ENCODE data around the gene GON4L. TPM values are rescaled to one million over a fixed set of nuclear protein-coding genes. Genes with fewer than 3 reads are reported as not detected.

The GON4L gene
- polyA plus RNA-seq, 1 of the 3 experiments (the other 2 are of a cell fraction) = 16.5 TPM

DNA sequence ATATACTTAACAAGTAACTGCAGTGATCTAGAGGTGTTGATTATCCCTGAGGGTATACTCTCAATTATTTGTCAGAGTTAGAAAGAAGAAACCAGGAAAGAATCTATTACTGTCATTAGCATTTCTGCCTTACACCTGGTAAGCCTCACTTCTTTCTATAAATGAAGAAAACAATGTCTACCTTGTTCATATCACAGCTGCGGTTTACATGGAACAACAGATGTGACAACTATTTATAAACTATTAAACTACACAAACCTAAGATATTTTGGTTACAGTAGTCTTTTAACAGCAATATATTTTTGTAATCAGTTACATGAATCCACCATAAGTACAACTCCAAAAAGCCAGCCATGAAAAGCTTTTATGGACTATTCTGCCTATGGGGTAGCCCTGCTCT, 40.7 kb downstream of the GON4L start:
- Histone ChIP-seq H3K27ac (ENCODE audit: low read depth in 2 of 2, low read length in 1 of 2) (no peak overlapping the region), H3K4me1 (ENCODE audit: control insufficient read depth in 1 of 2, insufficient read depth in 2 of 2, low read depth in 1 of 2, low read length in 1 of 2) (no peaks in the 10 kb centered on the region), H3K9me2 (no peaks in the 10 kb centered on the region), H3K9ac (no peak overlapping the region), H3K4me3 (ENCODE audit: low read depth in 2 of 2, low read length in 1 of 2) (no peak overlapping the region), H3K4me2 (no peak overlapping the region), H3K9me3 (no peaks in the 10 kb centered on the region), H3K36me3 (replicated peaks in 1 of 2; ENCODE audit: control insufficient read depth in 1 of 2, insufficient read depth in 2 of 2, low read length in 1 of 2) (peaks cover 57 to 72% of the 10 kb centered on the region in 2 experiments), H3F3A (replicated peaks; ENCODE audit: insufficient read depth) (peaks cover 7% of the 10 kb centered on the region), H4K20me1 (ENCODE audit: insufficient read depth) (no peaks in the 10 kb centered on the region), H3K79me2 (ENCODE audit: insufficient read depth) (peaks cover 6% of the 10 kb centered on the region; the same call in 1 of the 2 replicates), H3K27me3 (ENCODE audit: insufficient read depth) (no peaks in the 10 kb centered on the region), H2AFZ (ENCODE audit: low read depth) (no peak overlapping the region)
- no peak for DNase-seq
- 96% methylated on average over 1 of the region's 1 CpG for WGBS (ENCODE audit: low lambda C conversion rate)
- TF ChIP-seq, protein P1, sequence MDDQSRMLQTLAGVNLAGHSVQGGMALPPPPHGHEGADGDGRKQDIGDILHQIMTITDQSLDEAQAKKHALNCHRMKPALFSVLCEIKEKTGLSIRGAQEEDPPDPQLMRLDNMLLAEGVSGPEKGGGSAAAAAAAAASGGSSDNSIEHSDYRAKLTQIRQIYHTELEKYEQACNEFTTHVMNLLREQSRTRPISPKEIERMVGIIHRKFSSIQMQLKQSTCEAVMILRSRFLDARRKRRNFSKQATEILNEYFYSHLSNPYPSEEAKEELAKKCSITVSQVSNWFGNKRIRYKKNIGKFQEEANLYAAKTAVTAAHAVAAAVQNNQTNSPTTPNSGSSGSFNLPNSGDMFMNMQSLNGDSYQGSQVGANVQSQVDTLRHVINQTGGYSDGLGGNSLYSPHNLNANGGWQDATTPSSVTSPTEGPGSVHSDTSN (IDR thresholded peaks at IDR 0.05) = no peak
- TF ChIP-seq RFX5 (IDR thresholded peaks at IDR 0.05; ENCODE audit: low read length) (no peak), TEAD4 (IDR thresholded peaks at IDR 0.05; ENCODE audit: borderline replicate concordance, insufficient read depth) (no peak), EZH2phosphoT487 (IDR thresholded peaks at IDR 0.05; ENCODE audit: borderline replicate concordance, low read depth) (no peak)
- TF ChIP-seq, protein P2, sequence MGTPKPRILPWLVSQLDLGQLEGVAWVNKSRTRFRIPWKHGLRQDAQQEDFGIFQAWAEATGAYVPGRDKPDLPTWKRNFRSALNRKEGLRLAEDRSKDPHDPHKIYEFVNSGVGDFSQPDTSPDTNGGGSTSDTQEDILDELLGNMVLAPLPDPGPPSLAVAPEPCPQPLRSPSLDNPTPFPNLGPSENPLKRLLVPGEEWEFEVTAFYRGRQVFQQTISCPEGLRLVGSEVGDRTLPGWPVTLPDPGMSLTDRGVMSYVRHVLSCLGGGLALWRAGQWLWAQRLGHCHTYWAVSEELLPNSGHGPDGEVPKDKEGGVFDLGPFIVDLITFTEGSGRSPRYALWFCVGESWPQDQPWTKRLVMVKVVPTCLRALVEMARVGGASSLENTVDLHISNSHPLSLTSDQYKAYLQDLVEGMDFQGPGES (IDR thresholded peaks at IDR 0.05; ENCODE audit: low read depth, low read length) = no peak
- TF ChIP-seq, protein P3, sequence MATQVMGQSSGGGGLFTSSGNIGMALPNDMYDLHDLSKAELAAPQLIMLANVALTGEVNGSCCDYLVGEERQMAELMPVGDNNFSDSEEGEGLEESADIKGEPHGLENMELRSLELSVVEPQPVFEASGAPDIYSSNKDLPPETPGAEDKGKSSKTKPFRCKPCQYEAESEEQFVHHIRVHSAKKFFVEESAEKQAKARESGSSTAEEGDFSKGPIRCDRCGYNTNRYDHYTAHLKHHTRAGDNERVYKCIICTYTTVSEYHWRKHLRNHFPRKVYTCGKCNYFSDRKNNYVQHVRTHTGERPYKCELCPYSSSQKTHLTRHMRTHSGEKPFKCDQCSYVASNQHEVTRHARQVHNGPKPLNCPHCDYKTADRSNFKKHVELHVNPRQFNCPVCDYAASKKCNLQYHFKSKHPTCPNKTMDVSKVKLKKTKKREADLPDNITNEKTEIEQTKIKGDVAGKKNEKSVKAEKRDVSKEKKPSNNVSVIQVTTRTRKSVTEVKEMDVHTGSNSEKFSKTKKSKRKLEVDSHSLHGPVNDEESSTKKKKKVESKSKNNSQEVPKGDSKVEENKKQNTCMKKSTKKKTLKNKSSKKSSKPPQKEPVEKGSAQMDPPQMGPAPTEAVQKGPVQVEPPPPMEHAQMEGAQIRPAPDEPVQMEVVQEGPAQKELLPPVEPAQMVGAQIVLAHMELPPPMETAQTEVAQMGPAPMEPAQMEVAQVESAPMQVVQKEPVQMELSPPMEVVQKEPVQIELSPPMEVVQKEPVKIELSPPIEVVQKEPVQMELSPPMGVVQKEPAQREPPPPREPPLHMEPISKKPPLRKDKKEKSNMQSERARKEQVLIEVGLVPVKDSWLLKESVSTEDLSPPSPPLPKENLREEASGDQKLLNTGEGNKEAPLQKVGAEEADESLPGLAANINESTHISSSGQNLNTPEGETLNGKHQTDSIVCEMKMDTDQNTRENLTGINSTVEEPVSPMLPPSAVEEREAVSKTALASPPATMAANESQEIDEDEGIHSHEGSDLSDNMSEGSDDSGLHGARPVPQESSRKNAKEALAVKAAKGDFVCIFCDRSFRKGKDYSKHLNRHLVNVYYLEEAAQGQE (IDR thresholded peaks at IDR 0.05; ENCODE audit: low read depth, low read length) = no peak
- TF ChIP-seq, protein P4, sequence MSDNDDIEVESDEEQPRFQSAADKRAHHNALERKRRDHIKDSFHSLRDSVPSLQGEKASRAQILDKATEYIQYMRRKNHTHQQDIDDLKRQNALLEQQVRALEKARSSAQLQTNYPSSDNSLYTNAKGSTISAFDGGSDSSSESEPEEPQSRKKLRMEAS (IDR thresholded peaks at IDR 0.05; ENCODE audit: low read depth) = no peak
- CTCF ChIA-PET = interaction anchor here (0.9 to 1.8 kb wide), 3 partner anchors 14 to 250 kb away, joined by 3 to 4 read pairs (median 3); no protein-coding TSS in a partner anchor
- POLR2A ChIA-PET = no interaction called here

DNA sequence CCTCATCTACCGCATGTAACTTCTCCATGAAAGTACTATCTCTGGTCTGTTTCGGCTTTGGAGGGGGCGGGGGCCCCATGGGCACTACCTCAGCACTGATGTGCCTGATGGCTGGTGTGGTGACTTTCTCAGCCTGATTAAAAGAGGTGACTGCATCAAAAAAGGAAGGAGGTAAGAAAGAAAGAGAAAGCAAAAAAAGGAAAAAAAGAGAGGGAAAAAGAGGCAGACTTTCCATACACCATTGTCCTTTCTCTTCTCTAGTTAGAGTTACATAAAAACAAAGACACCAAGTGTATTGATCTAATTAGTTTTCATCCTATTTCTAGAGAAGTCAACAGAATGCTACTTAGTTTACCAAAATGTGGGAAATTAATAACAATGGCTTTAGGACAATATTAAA, 43.3 kb downstream of the GON4L start:
- H4K20me1 ChIP-seq (ENCODE audit: insufficient read depth) = no peaks in the 10 kb centered on the region
- no peaks in the 10 kb centered on the region for H3K9me2 ChIP-seq
- no peaks in the 10 kb centered on the region for H3K27me3 ChIP-seq (ENCODE audit: insufficient read depth)
- DNase-seq = no peak
- no peak overlapping the region for H3K4me2 ChIP-seq
- H3K4me3 ChIP-seq (ENCODE audit: low read depth in 2 of 2, low read length in 1 of 2) = no peak overlapping the region
- peaks cover 4% of the 10 kb centered on the region for H3F3A ChIP-seq (replicated peaks; ENCODE audit: insufficient read depth)
- H3K79me2 ChIP-seq (ENCODE audit: insufficient read depth) = peaks cover 6% of the 10 kb centered on the region; the same call in 1 of the 2 replicates
- no peak overlapping the region for H2AFZ ChIP-seq (ENCODE audit: low read depth)
- no peaks in the 10 kb centered on the region for H3K9me3 ChIP-seq
- peaks cover 45 to 67% of the 10 kb centered on the region in 2 experiments for H3K36me3 ChIP-seq (replicated peaks in 1 of 2; ENCODE audit: control insufficient read depth in 1 of 2, insufficient read depth in 2 of 2, low read length in 1 of 2)
- no peak for TF ChIP-seq MEF2A (IDR thresholded peaks at IDR 0.05; ENCODE audit: borderline replicate concordance, low read depth)
- TF ChIP-seq RXRA (IDR thresholded peaks at IDR 0.05; ENCODE audit: borderline replicate concordance, low read depth) = no peak
- no peak for TF ChIP-seq SIN3A (IDR thresholded peaks at IDR 0.05; ENCODE audit: borderline replicate concordance, low read depth, low read length)
- no peak for TF ChIP-seq JUND (IDR thresholded peaks at IDR 0.05)
- TF ChIP-seq, protein P4 (IDR thresholded peaks at IDR 0.05; ENCODE audit: low read depth) = no peak
- no peak for TF ChIP-seq FOXM1 (IDR thresholded peaks at IDR 0.05; ENCODE audit: low read depth)
- no peak for TF ChIP-seq EP300 (IDR thresholded peaks at IDR 0.05; ENCODE audit: borderline replicate concordance in 1 of 2, low read depth in 1 of 2, low read length in 1 of 2)
- TF ChIP-seq, protein P2 (IDR thresholded peaks at IDR 0.05; ENCODE audit: low read depth, low read length) = no peak
- TF ChIP-seq ELF1 (IDR thresholded peaks at IDR 0.05) = no peak
- TF ChIP-seq RCOR1 (IDR thresholded peaks at IDR 0.05; ENCODE audit: low read length) = no peak
- TF ChIP-seq, protein P1 (IDR thresholded peaks at IDR 0.05) = no peak
- POLR2A ChIA-PET = no interaction called here
- no peak overlapping the region for H3K9ac ChIP-seq
- CTCF ChIA-PET = no interaction called here
- 97% methylated on average over 3 of the region's 3 CpGs for WGBS (ENCODE audit: low lambda C conversion rate)
- no peak overlapping the region for H3K27ac ChIP-seq (ENCODE audit: low read depth in 2 of 2, low read length in 1 of 2)
- no peaks in the 10 kb centered on the region for H3K4me1 ChIP-seq (ENCODE audit: control insufficient read depth in 1 of 2, insufficient read depth in 2 of 2, low read depth in 1 of 2, low read length in 1 of 2)
